GM18507 (cell line): ENCODE data around the gene PRLR.
"Not testable (repeated sequence)": the region's sequence is repeated elsewhere in the genome, so short reads cannot be mapped to it uniquely, and the experiment has no call there.

ENCODE experiments used
- DNase-seq: peaks from one replicate; pipeline ENCODE4 v3.0.0; 2011; ENCODE audit warnings: low read depth; ENCODE audit not compliant: insufficient read length; ENCODE audit errors: extremely low spot score
- FAIRE-seq: peaks from 2 replicates; lab custom pipeline; 2011; peaks lifted over from hg19 to GRCh38; lab: Jason Lieb, UNC

The PRLR gene

GRCh38 chr5:35138232-35138631, 92.1 kb downstream of the PRLR start:
- DNase-seq = no peak
- no peak for FAIRE-seq

GRCh38 chr5:35136386-35136785, 93.9 kb downstream of the PRLR start:
- DNase-seq = no peak
- FAIRE-seq = no peak

GRCh38 chr5:35135239-35135700, 95.0 kb downstream of the PRLR start:
- no peak for FAIRE-seq
- DNase-seq = no peak

- DNase-seq (no peak), FAIRE-seq (no peak)
Observed at GRCh38 chr5:35134278-35135030, 95.8 kb downstream of the PRLR start.

DNA sequence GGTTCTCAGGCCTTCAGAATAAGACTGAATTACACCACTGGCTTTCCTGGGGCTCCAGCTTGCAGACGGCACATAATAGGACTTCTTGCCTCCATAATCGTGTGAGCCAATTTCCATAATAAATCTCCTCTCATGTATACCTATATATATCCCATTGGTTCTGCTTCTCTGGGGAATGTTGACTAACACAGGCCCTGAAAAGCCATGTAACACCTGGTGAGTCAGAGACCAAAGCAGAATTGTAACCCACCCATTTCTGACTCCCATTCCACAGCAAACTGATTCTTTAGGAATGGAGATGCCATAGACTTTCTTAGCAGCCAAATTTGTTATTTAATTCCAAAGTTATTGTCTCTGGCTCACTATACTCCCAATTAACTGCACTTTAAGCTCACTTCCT, 97.1 kb downstream of the PRLR start:
- FAIRE-seq (no peak), DNase-seq (no peak)

GRCh38 chr5:35131723-35132122, 98.6 kb downstream of the PRLR start:
- DNase-seq (no peak), FAIRE-seq (no peak)

DNA sequence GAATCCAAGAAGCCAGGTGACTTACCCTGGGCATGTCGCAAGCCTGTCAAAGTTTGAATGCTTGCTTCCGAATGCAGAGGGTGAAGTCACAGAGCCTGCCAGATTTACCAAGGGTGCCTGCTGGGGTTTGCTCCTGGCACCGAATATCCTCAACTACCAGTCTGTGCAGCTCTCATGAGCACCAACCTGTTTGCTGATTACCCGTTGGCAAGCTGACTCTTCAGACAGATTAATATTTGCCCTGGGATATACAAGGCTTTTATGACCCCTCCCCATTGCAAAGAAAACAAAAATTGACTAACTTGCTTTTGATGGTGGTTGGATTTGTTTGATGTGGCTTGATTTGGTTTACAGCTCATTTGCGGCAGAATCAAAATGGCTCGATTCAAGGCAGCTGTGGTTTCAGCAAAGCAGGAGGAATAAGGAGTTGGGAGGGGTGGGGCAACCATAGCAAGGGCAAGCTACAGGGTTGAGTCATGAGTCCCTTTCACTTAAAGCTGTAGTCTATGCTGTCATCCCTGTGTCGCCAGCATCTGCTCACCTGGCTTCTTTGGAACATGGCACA, 100.3 kb downstream of the PRLR start:
- no peak for DNase-seq
- peak; percentile 21 for FAIRE-seq

DNA sequence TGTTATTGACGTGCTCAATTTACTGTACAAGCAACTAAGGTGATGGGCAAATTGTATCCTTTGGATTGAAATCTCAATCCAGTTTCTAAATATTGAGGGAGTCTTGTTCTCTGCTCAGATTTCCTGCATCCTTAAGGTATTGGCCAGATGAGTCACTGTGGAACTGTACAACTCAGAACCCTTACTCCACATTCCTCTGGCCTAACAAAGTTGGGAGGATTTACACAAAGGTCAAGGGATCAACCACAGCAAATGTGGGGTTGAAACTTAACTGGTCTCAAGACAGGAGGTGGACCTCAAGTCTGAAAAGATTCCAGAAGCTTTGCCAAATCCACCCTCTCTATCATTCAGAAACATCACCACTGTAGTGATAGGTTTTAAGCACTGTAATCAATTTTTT, 101.0 kb downstream of the PRLR start:
- DNase-seq (no peak), FAIRE-seq (no peak)

DNA sequence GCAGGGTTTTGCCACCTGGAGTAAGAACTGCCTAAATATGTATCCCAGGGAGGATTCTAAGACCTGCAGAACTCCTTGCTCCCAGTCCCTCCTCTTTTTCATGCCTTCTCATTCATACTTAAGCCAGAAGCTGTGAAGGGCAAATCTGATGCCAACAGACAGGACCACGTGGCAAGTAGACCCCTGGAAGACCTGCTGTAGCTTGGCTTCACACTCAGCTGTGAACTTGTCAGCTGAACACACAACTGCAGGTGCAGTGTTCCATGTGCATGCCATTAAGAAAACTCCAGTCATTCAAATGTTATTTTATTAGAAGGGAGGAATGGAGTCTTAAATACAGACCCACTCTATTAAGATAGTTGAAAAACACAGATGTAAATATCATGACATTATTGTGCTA, 103.3 kb downstream of the PRLR start:
- no peak for DNase-seq
- no peak for FAIRE-seq

GRCh38 chr5:35125746-35126145, 104.5 kb downstream of the PRLR start:
- FAIRE-seq = no peak
- no peak for DNase-seq

DNA sequence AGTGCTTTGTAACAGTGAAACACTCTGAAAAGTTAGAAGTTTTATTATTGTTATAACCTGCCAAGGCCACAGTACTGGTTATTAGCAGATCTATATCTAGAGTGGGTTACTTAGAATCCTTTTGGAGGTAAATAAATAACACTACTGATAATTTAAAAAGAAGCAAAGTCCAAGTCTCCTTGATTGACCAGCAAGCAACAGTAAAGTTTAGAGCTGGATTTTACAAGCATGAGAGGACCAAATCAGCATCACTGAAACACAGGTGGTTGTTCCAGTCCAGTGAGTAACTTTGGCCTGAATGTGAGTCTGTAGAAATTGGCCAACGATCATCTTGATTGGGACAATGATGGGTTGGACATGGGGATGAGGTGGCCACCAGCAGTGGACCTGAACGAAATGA, 105.4 kb downstream of the PRLR start:
- DNase-seq (no peak), FAIRE-seq (no peak)

GRCh38 chr5:35122819-35123218, 107.5 kb downstream of the PRLR start:
- no peak for DNase-seq
- FAIRE-seq = no peak

GRCh38 chr5:35120715-35121114, 109.6 kb downstream of the PRLR start:
- DNase-seq (no peak), FAIRE-seq (no peak)

DNA sequence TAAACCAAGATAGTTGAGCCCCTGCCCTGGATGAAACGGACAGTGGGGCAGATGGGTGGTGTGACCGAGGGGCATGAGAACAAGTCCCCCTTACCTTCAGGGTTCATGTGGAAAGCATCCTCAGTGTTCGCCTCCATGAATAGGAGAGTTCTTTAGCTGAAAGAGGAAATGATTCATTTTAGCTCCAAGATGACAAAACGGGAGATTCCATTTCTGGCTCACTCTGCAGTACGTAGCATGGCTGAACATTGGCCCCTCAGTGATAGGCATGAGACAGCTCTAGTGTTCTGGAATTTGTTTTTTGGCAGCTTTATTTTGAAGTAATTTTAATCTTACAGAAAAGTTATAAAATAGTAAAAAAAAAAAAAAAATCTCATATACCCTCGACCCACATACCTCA, 112.3 kb downstream of the PRLR start:
- DNase-seq (no peak), FAIRE-seq (no peak)

GRCh38 chr5:35115920-35116319, 114.4 kb downstream of the PRLR start:
- FAIRE-seq (no peak), DNase-seq (no peak)

- FAIRE-seq = no peak
Observed at GRCh38 chr5:35114698-35115097, 115.6 kb downstream of the PRLR start.

DNA sequence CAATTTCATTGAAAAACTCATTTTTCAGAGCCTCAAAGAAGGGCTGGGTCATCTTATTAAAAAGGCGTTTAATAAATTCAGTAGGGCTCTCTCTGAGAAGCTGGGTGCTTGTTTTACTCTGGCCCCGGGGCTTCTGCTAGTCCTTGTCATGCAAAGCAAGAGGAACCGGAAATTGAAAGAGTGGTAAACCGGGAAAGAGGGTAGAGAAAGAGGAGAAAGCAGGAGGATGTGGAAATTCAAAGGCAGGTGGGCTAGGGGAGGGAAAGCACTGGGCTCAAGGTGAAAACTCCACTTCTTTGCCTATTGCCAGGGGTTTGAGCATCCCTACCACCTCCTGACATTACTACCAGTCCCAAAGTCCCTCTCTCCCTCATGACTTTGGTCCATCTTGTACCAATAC, 118.0 kb downstream of the PRLR start:
- no peak for DNase-seq
- no peak for FAIRE-seq

More at GRCh38 chr5:35114698-35115097, 115.6 kb downstream of the PRLR start:
- DNase-seq = no peak

DNA sequence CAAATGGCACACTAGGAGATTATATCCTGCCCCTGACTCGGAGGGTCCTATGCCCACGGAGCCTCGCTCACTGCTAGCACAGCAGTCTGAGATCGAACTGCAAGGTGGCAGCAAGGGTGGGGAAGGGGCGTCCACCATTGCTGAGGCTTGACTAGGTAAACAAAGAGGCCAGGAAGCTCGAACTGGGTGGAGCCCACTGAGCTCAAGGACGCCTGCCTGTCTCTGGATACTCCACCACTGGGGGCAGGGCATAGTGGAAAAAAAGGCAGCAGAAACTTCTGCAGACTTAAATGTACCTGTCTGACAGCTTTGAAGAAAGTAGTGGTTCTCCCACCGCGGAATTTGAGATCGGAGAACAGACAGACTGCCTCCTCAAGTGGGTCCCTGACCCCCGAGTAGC, 125.7 kb downstream of the PRLR start:
- FAIRE-seq, DNase-seq: not testable (repeated sequence)

- FAIRE-seq = no peak
- DNase-seq = no peak
Observed at GRCh38 chr5:35103637-35104299, 126.5 kb downstream of the PRLR start.

- FAIRE-seq, DNase-seq: not testable (repeated sequence)
Observed at GRCh38 chr5:35101720-35102119, 128.6 kb downstream of the PRLR start.

- no peak for FAIRE-seq
- no peak for DNase-seq
Observed at GRCh38 chr5:35101016-35101415, 129.3 kb downstream of the PRLR start.
